DND-41 (cell line): ENCODE results near the gene PGBD2.

Source experiments
- ATAC-seq: fragments of 200-7000 bp; cut with Tn5 transposase; 3 replicates; pipeline ENCODE4 v1.9.1; 2021; ENCODE audit warnings: low read depth; ENCODE audit not compliant: insufficient read depth
- DNase-seq: peaks from one replicate; pipeline ENCODE4 v3.0.0-alpha.2; 2020
- H2AFZ ChIP-seq: 2 replicates; pipeline ENCODE4 v1.6.0; 2012; ENCODE audit warnings: low read depth, low read length
- H3K27ac ChIP-seq: 2 replicates; pipeline ENCODE4 v1.5.1; 2012; ENCODE audit warnings: low read length, inconsistent platforms
- H3K27me3 ChIP-seq: fragments of 200-600 bp; sonication (generic); 2 replicates; pipeline ENCODE4 v1.6.0; 2012; ENCODE audit warnings: low read length, mild to moderate bottlenecking, inconsistent platforms; ENCODE audit not compliant: insufficient read depth, poor library complexity
- H3K36me3 ChIP-seq: 2 replicates; pipeline ENCODE4 v1.5.1; 2012; ENCODE audit warnings: low read length, inconsistent platforms; ENCODE audit not compliant: insufficient read depth
- H3K4me1 ChIP-seq: 2 replicates; pipeline ENCODE4 v1.5.1; 2012; ENCODE audit warnings: mild to moderate bottlenecking, low read length; ENCODE audit not compliant: insufficient read depth
- H3K4me2 ChIP-seq: 2 replicates; pipeline ENCODE4 v1.6.0; 2012; ENCODE audit warnings: mild to moderate bottlenecking, moderate library complexity, low read length, inconsistent platforms; ENCODE audit not compliant: insufficient read depth
- H3K4me3 ChIP-seq, 2 experiments: fragments of 200-600 bp in 1 of 2; shearing (Covaris generic) in 1 of 2; 2 replicates each; pipeline ENCODE4 v1.5.1; 2012 to 2016; ENCODE audit warnings: inconsistent platforms in 2 of 2, low read length in 2 of 2, mild to moderate bottlenecking in 2 of 2, low read depth in 1 of 2, moderate library complexity in 1 of 2
- H3K79me2 ChIP-seq: 2 replicates; pipeline ENCODE4 v1.6.0; 2012; ENCODE audit warnings: low read length, inconsistent platforms; ENCODE audit not compliant: insufficient read depth
- H3K9ac ChIP-seq: 2 replicates; pipeline ENCODE4 v1.6.0; 2012; ENCODE audit warnings: low read depth, mild to moderate bottlenecking, inconsistent platforms, low read length, moderate library complexity
- H3K9me3 ChIP-seq: 2 replicates; pipeline ENCODE4 v1.5.1; 2012; ENCODE audit warnings: low read length, moderate library complexity, mild to moderate bottlenecking, inconsistent platforms; ENCODE audit not compliant: insufficient read depth, severe bottlenecking
- H4K20me1 ChIP-seq: 2 replicates; pipeline ENCODE4 v1.6.0; 2012; ENCODE audit warnings: low read length; ENCODE audit not compliant: insufficient read depth
- EZH2 ChIP-seq: IDR thresholded peaks from 3 replicates; pipeline ENCODE4 v1.6.1; 2012; ENCODE audit warnings: borderline replicate concordance, low read depth, mild to moderate bottlenecking, moderate library complexity, low read length, inconsistent platforms; ENCODE audit not compliant: severe bottlenecking
- TF ChIP-seq, protein P1 (sequence below): IDR thresholded peaks from 2 replicates; pipeline ENCODE4 v1.5.1; 2012; ENCODE audit warnings: borderline replicate concordance, low read length, moderate library complexity, mild to moderate bottlenecking; ENCODE audit not compliant: poor library complexity, severe bottlenecking; ENCODE audit errors: extremely low read depth

Gene PGBD2

DNA sequence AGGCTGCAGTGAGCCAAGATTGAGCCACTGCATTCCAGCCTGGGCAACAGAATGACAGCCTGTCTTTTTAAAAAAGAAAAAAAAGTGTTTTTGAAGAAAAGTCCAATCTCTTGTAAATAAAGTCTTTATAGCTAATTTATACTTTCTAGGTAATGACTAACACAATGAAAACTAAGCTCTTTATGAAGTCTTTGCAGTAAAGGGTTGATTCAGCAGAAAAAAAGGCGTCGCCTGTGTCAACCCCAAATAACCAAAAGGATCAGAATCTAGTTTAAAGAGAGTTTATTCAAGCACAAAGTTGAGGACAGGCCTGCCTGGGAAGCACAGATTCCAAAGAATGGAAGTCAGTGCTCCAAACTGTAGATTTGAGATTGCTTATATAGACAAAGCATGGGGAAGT lies 14.3 kb upstream of the PGBD2 start:
- H3K4me3 ChIP-seq, result no peak overlapping the region
- no peak overlapping the region for H3K27ac ChIP-seq
- DNase-seq (no peak), ATAC-seq (no peak)
- no peaks in the 10 kb centered on the region for H4K20me1 ChIP-seq
- TF ChIP-seq EZH2, result no peak
- TF ChIP-seq, protein P1, sequence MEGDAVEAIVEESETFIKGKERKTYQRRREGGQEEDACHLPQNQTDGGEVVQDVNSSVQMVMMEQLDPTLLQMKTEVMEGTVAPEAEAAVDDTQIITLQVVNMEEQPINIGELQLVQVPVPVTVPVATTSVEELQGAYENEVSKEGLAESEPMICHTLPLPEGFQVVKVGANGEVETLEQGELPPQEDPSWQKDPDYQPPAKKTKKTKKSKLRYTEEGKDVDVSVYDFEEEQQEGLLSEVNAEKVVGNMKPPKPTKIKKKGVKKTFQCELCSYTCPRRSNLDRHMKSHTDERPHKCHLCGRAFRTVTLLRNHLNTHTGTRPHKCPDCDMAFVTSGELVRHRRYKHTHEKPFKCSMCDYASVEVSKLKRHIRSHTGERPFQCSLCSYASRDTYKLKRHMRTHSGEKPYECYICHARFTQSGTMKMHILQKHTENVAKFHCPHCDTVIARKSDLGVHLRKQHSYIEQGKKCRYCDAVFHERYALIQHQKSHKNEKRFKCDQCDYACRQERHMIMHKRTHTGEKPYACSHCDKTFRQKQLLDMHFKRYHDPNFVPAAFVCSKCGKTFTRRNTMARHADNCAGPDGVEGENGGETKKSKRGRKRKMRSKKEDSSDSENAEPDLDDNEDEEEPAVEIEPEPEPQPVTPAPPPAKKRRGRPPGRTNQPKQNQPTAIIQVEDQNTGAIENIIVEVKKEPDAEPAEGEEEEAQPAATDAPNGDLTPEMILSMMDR, result no peak
- H2AFZ ChIP-seq, result no peak overlapping the region
- no peak overlapping the region for H3K4me2 ChIP-seq
- no peaks in the 10 kb centered on the region for H3K36me3 ChIP-seq
- H3K4me1 ChIP-seq, result no peaks in the 10 kb centered on the region
- no peaks in the 10 kb centered on the region for H3K9me3 ChIP-seq
- H3K9ac ChIP-seq, result no peak overlapping the region
- peaks cover 3% of the 10 kb centered on the region for H3K27me3 ChIP-seq
- H3K79me2 ChIP-seq, result no peaks in the 10 kb centered on the region

DNA sequence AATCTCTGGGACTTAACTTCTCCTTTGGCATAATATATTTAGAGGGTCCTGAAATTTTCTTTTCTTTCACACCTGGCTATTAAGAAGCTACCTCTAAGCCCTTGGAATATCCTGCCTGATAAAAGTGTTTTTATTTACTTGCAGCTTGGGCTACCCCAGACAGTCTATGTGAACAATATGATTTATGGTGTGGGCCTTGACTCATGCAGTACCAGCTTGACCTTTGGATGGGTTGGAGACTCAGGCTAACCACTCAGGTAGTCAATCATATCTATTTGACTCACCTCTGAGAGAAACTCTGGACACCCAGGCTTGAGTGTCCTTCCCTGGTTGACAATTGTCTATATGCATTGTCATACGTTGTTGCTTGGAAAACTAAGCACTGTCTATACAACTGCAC lies 13.4 kb upstream of the PGBD2 start:
- Histone ChIP-seq H3K4me1 (no peaks in the 10 kb centered on the region), H3K9ac (no peak overlapping the region), H3K27me3 (peaks cover 6% of the 10 kb centered on the region), H3K9me3 (no peaks in the 10 kb centered on the region), H3K36me3 (no peaks in the 10 kb centered on the region), H3K4me2 (no peak overlapping the region), H3K27ac (no peak overlapping the region), H3K4me3 (no peak overlapping the region), H4K20me1 (no peaks in the 10 kb centered on the region), H2AFZ (no peak overlapping the region), H3K79me2 (no peaks in the 10 kb centered on the region)
- DNase-seq (no peak), ATAC-seq (no peak)
- TF ChIP-seq, protein P1, result no peak
- TF ChIP-seq EZH2, result no peak

DNA sequence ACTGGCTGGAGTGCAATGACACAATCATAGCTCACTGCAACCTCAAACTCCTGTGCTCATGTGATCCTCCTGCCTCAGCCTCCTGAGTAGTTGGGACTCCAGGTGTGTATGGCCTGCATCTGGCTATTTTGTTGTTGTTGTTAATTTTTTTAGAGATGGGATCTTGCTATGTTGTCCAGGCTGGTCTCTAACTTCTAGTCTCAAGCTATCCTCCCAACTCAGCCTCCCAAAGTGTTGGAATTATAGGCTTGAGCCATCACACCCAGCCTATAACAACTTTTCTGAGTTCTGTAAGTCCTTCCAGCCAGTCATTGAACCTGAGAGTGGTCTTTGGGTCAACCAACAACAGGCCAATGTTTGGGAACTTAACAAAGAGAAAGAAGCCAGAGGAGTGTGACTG lies 11.2 kb upstream of the PGBD2 start:
- Histone ChIP-seq H3K79me2 (no peaks in the 10 kb centered on the region), H3K4me3 (no peak overlapping the region), H3K9ac (no peak overlapping the region), H4K20me1 (no peaks in the 10 kb centered on the region), H3K36me3 (no peaks in the 10 kb centered on the region), H3K4me2 (no peak overlapping the region), H3K27me3 (peaks cover 7% of the 10 kb centered on the region), H3K27ac (no peak overlapping the region), H2AFZ (no peak overlapping the region), H3K9me3 (no peaks in the 10 kb centered on the region), H3K4me1 (no peaks in the 10 kb centered on the region)
- no peak for TF ChIP-seq EZH2
- TF ChIP-seq, protein P1, result no peak
- DNase-seq (no peak), ATAC-seq (no peak)
